ENCODE results near the gene FAM163B. TPM values are rescaled to one million over a fixed set of nuclear protein-coding genes. Genes with fewer than 3 reads are reported as not detected.

FAM163B gene
- total and polyA plus RNA-seq, 2 experiments from 2014 or later = 0.60 to 1.3 TPM

- no peak for TF ChIP-seq ZNF462 (CRISPR knock-in tag; IDR thresholded peaks at IDR 0.05)
- no peak for TF ChIP-seq EZH2phosphoT487 (IDR thresholded peaks at IDR 0.05; ENCODE audit: unreplicated experiment)
- no peak for TF ChIP-seq CREB1 (CRISPR knock-in tag; IDR thresholded peaks at IDR 0.05; ENCODE audit: low read depth)
- TF ChIP-seq STAT1 (IDR thresholded peaks at IDR 0.05; ENCODE audit: unreplicated experiment) = no peak
- TF ChIP-seq, protein P1, sequence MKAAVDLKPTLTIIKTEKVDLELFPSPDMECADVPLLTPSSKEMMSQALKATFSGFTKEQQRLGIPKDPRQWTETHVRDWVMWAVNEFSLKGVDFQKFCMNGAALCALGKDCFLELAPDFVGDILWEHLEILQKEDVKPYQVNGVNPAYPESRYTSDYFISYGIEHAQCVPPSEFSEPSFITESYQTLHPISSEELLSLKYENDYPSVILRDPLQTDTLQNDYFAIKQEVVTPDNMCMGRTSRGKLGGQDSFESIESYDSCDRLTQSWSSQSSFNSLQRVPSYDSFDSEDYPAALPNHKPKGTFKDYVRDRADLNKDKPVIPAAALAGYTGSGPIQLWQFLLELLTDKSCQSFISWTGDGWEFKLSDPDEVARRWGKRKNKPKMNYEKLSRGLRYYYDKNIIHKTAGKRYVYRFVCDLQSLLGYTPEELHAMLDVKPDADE (IDR thresholded peaks at IDR 0.05) = no peak
- no peak for TF ChIP-seq POLR2AphosphoS5 (IDR thresholded peaks at IDR 0.05; ENCODE audit: low read depth)
- TF ChIP-seq EZH2 (IDR thresholded peaks at IDR 0.05; ENCODE audit: low read depth, unreplicated experiment) = no peak
- no peak for TF ChIP-seq ZNF114 (CRISPR knock-in tag; IDR thresholded peaks at IDR 0.05)
These were observed 17.2 kb downstream of the FAM163B start (continued) for GRCh38 chr9:133591985-133592384.

GRCh38 chr9:133591116-133591910 lies 17.9 kb downstream of the FAM163B start:
- H3K27me3 ChIP-seq (ENCODE audit: insufficient read depth) = no peaks in the 10 kb centered on the region
- H3K4me1 Mint-ChIP-seq = no peaks in the 10 kb centered on the region
- ATAC-seq = no peak
- peaks cover 26% of the 10 kb centered on the region for H3K9me3 Mint-ChIP-seq
- H4K20me1 ChIP-seq (replicated peaks; ENCODE audit: insufficient read depth) = no peaks in the 10 kb centered on the region
- H3K27ac ChIP-seq (ENCODE audit: low read depth) = no peak overlapping the region
- H3K4me3 Mint-ChIP-seq = no peak overlapping the region
- no peak for TF ChIP-seq EZH2 (IDR thresholded peaks at IDR 0.05; ENCODE audit: low read depth, unreplicated experiment)
- no peak for TF ChIP-seq POLR2AphosphoS5 (IDR thresholded peaks at IDR 0.05; ENCODE audit: low read depth)
- no peak for TF ChIP-seq EZH2phosphoT487 (IDR thresholded peaks at IDR 0.05; ENCODE audit: unreplicated experiment)
- no peak for TF ChIP-seq REST (IDR thresholded peaks at IDR 0.05; ENCODE audit: unreplicated experiment)
- no peak for TF ChIP-seq NANOG (IDR thresholded peaks at IDR 0.05; ENCODE audit: borderline replicate concordance)
- TF ChIP-seq JUNB (IDR thresholded peaks at IDR 0.05; ENCODE audit: unreplicated experiment) = no peak
- TF ChIP-seq STAT1 (IDR thresholded peaks at IDR 0.05; ENCODE audit: unreplicated experiment) = no peak
- no peak for TF ChIP-seq ZNF114 (CRISPR knock-in tag; IDR thresholded peaks at IDR 0.05)
- TF ChIP-seq, protein P1 (IDR thresholded peaks at IDR 0.05) = no peak
- no peaks in the 10 kb centered on the region for H3K79me2 ChIP-seq (replicated peaks; ENCODE audit: insufficient read depth)
- DNase-seq (ENCODE audit: low spot score) = no peak
- no peak overlapping the region for H3K4me2 ChIP-seq
- no peaks in the 10 kb centered on the region for H3K4me1 ChIP-seq (ENCODE audit: insufficient read depth)
- H3K27me3 Mint-ChIP-seq (ENCODE audit: insufficient read depth, low read depth, poor library complexity) = peaks cover 8% of the 10 kb centered on the region
- H3K36me3 Mint-ChIP-seq (ENCODE audit: low read depth) = peaks cover 9% of the 10 kb centered on the region
- H3K36me3 ChIP-seq (ENCODE audit: insufficient read depth) = no peaks in the 10 kb centered on the region
- no peak overlapping the region for H3K27ac Mint-ChIP-seq
- no peak overlapping the region for H2AFZ ChIP-seq
- no peak overlapping the region for H3K4me3 ChIP-seq
- H3F3A ChIP-seq (replicated peaks; ENCODE audit: low read depth) = no peaks in the 10 kb centered on the region
- H3K9me2 ChIP-seq (ENCODE audit: insufficient read depth) = no peaks in the 10 kb centered on the region
